HG03432 (cell line): ENCODE measurements around the gene MMRN1.

Experiments
- ATAC-seq: cut with Tn5 transposase; IDR thresholded peaks from one replicate; pipeline ENCODE4 v1.9.1; 2021; ENCODE audit warnings: mild to moderate bottlenecking, moderate library complexity; ENCODE audit not compliant: unreplicated experiment

MMRN1 gene

GRCh38 chr4:89894649-89895550, at the start of gene MMRN1:
Gene MMRN1 (plus strand): TSS chr4:89894854. CDS start chr4:89894972, 118 bp downstream.
- peak; percentile 64 for ATAC-seq

- no peak for ATAC-seq
Measured at GRCh38 chr4:89847571-89848325, 46.9 kb upstream of the MMRN1 start.

- no peak for ATAC-seq
Measured at GRCh38 chr4:89855236-89855635, 39.4 kb upstream of the MMRN1 start.

GRCh38 chr4:89860971-89861370, 33.7 kb upstream of the MMRN1 start:
- no peak for ATAC-seq

- ATAC-seq: no peak
Measured at GRCh38 chr4:89863533-89863932, 31.1 kb upstream of the MMRN1 start.

- ATAC-seq: no peak
Measured at GRCh38 chr4:89868276-89868675, 26.4 kb upstream of the MMRN1 start.

- ATAC-seq: no peak
Measured at GRCh38 chr4:89868999-89869589, 25.6 kb upstream of the MMRN1 start.

GRCh38 chr4:89871211-89871610, 23.4 kb upstream of the MMRN1 start:
- no peak for ATAC-seq

- ATAC-seq: no peak
Measured at GRCh38 chr4:89876548-89876947, 18.1 kb upstream of the MMRN1 start.

- ATAC-seq: no peak
Measured at GRCh38 chr4:89878611-89879010, 16.0 kb upstream of the MMRN1 start.

GRCh38 chr4:89879215-89879614, 15.4 kb upstream of the MMRN1 start:
- no peak for ATAC-seq

- peak; percentile 63 for ATAC-seq
Measured at GRCh38 chr4:89889289-89889688, 5.4 kb upstream of the MMRN1 start.

GRCh38 chr4:89897867-89898266, 3.2 kb downstream of the MMRN1 start:
- no peak for ATAC-seq

- peak; percentile 73 for ATAC-seq
Measured at GRCh38 chr4:89898304-89898716, 3.7 kb downstream of the MMRN1 start.

- ATAC-seq: no peak
Measured at GRCh38 chr4:89899152-89899551, 4.5 kb downstream of the MMRN1 start.

GRCh38 chr4:89899854-89900253, 5.2 kb downstream of the MMRN1 start:
- ATAC-seq: no peak

- ATAC-seq: peak; percentile 64
Measured at GRCh38 chr4:89901808-89902431, 7.3 kb downstream of the MMRN1 start.

- no peak for ATAC-seq
Measured at GRCh38 chr4:89904524-89904923, 9.9 kb downstream of the MMRN1 start.

GRCh38 chr4:89906316-89906715, 11.7 kb downstream of the MMRN1 start:
- ATAC-seq: no peak

GRCh38 chr4:89906777-89907521, 12.3 kb downstream of the MMRN1 start:
- ATAC-seq: peak; percentile 51
